Natural killer cell (primary cell): Measurements from ENCODE around the gene EGFL8. TPM values are rescaled to one million over a fixed set of nuclear protein-coding genes. Genes with fewer than 3 reads are reported as not detected.

ENCODE experiments used
- ATAC-seq, 3 donors: fragments of 150-1000 bp in 2 of 3; fragments of 200-7000 bp in 1 of 3; cut with Tn5 transposase; 1 replicate in 1 of 3; 2 replicates in 2 of 3; pipeline ENCODE4 v1.10.0; 2021; ENCODE audit warnings: mild to moderate bottlenecking in 2 of 3, moderate library complexity in 2 of 3
- DNase-seq, 2 donors: peaks; one replicate each; pipeline versions ENCODE4 v3.0.0 to v3.0.0-alpha.2; 2013 to 2021; ENCODE audit warnings: mixed read lengths in 1 of 2
- H3K27ac ChIP-seq: one replicate; pipeline ENCODE4 v1.5.1; 2013; ENCODE audit warnings: mild to moderate bottlenecking, low read length
- H3K27me3 ChIP-seq: one replicate; pipeline ENCODE4 v1.6.1; 2013; ENCODE audit warnings: low read length; ENCODE audit not compliant: control insufficient read depth, insufficient read depth
- H3K36me3 ChIP-seq: one replicate; pipeline ENCODE4 v1.6.1; 2013; ENCODE audit warnings: low read length; ENCODE audit not compliant: control insufficient read depth, insufficient read depth
- H3K4me1 ChIP-seq: one replicate; pipeline ENCODE4 v1.6.1; 2013; ENCODE audit warnings: low read length; ENCODE audit not compliant: control insufficient read depth, insufficient read depth
- H3K4me3 ChIP-seq: one replicate; pipeline ENCODE4 v1.5.1; 2013; ENCODE audit warnings: low read length
- H3K9me3 ChIP-seq: one replicate; pipeline ENCODE4 v1.6.1; 2013; ENCODE audit warnings: low read length; ENCODE audit not compliant: control insufficient read depth, insufficient read depth
- H3K27ac Mint-ChIP-seq, 2 donors: one replicate each; pipeline ENCODE4 v1.8.0; 2022; ENCODE audit warnings: mild to moderate bottlenecking in 2 of 2, mixed read lengths in 2 of 2, moderate library complexity in 1 of 2
- H3K27me3 Mint-ChIP-seq, 2 donors: one replicate each; pipeline ENCODE4 v1.8.0; 2022; ENCODE audit warnings: low read depth in 2 of 2, mixed read lengths in 2 of 2
- H3K36me3 Mint-ChIP-seq: one replicate; pipeline ENCODE4 v1.8.0; 2022; ENCODE audit warnings: mixed read lengths
- H3K4me1 Mint-ChIP-seq, 2 donors: one replicate each; pipeline ENCODE4 v1.8.0; 2022; ENCODE audit warnings: mixed read lengths in 2 of 2
- H3K4me3 Mint-ChIP-seq: one replicate; pipeline ENCODE4 v1.8.0; 2022; ENCODE audit warnings: mild to moderate bottlenecking, moderate library complexity, mixed read lengths
- H3K9me3 Mint-ChIP-seq, 2 donors: one replicate each; pipeline ENCODE4 v1.8.0; 2022; ENCODE audit warnings: mixed read lengths in 2 of 2
- WGBS: methylation state at CpG from one replicate; pipeline ENCODE4 v1.1.7; 2013; ENCODE audit warnings: missing lambda C conversion rate; ENCODE audit not compliant: insufficient coverage; 5-methylcytosine and 5-hydroxymethylcytosine counted together
- intact Hi-C: fragments of 100-400 bp; cut with micrococcal nuclease; formaldehyde crosslinking; loops from one replicate; pipeline ENCODE4 v1.14.2; 2022
- total RNA-seq, 4 donors: library from RNA; stranded (reverse); fragments of 120-200 nt in 1 of 4; gene quantifications; one replicate each; pipeline versions ENCODE4 v1.2.3 to v1.2.4, GENCODE V29; 2013 to 2022
- TF ChIP-seq, protein P1 (sequence below): fragments of 200-600 bp; IDR thresholded peaks from one replicate; pipeline ENCODE4 v1.8.0; 2022; ENCODE audit warnings: antibody characterized with exemption

The EGFL8 gene
- total RNA-seq, 3 donors from 2014 or later (not counting 1 experiment from before 2014, with no cell fraction given), result 18.2 to 22.9 (median 20.1) TPM

GRCh38 chr6:32195902-32196681 is 31.7 kb downstream of the EGFL8 start:
- Histone ChIP-seq H3K36me3 (peaks cover 4% of the 10 kb centered on the region), H3K4me3 (peak overlapping the region; percentile 100), H3K27me3 (no peaks in the 10 kb centered on the region), H3K27ac (peak overlapping the region; percentile 100), H3K9me3 (no peaks in the 10 kb centered on the region), H3K4me1 (peaks cover 56% of the 10 kb centered on the region)
- intact Hi-C loops, result loop anchor here (1.0 to 10.0 kb wide), 6 partner anchors 18 to 776 kb away; partner anchors contain the start of genes ATF6B, DXO, PPT2 and PSMB8
- peak; percentile 1 to 3 (median 3) for ATAC-seq
- Mint-ChIP-seq H3K36me3 (no peaks in the 10 kb centered on the region), H3K27me3 (no peaks in the 10 kb centered on the region), H3K9me3 (no peaks in the 10 kb centered on the region), H3K4me1 (peaks cover 44 to 61% of the 10 kb centered on the region in 2 donors), H3K27ac (peak overlapping the region; percentile 99), H3K4me3 (peak overlapping the region; percentile 98)
- peak; percentile 68 to 80 for DNase-seq
- WGBS, result under 1% methylated on average over 53 of the region's 58 CpGs
- TF ChIP-seq, protein P1, sequence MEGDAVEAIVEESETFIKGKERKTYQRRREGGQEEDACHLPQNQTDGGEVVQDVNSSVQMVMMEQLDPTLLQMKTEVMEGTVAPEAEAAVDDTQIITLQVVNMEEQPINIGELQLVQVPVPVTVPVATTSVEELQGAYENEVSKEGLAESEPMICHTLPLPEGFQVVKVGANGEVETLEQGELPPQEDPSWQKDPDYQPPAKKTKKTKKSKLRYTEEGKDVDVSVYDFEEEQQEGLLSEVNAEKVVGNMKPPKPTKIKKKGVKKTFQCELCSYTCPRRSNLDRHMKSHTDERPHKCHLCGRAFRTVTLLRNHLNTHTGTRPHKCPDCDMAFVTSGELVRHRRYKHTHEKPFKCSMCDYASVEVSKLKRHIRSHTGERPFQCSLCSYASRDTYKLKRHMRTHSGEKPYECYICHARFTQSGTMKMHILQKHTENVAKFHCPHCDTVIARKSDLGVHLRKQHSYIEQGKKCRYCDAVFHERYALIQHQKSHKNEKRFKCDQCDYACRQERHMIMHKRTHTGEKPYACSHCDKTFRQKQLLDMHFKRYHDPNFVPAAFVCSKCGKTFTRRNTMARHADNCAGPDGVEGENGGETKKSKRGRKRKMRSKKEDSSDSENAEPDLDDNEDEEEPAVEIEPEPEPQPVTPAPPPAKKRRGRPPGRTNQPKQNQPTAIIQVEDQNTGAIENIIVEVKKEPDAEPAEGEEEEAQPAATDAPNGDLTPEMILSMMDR, result no peak

DNA sequence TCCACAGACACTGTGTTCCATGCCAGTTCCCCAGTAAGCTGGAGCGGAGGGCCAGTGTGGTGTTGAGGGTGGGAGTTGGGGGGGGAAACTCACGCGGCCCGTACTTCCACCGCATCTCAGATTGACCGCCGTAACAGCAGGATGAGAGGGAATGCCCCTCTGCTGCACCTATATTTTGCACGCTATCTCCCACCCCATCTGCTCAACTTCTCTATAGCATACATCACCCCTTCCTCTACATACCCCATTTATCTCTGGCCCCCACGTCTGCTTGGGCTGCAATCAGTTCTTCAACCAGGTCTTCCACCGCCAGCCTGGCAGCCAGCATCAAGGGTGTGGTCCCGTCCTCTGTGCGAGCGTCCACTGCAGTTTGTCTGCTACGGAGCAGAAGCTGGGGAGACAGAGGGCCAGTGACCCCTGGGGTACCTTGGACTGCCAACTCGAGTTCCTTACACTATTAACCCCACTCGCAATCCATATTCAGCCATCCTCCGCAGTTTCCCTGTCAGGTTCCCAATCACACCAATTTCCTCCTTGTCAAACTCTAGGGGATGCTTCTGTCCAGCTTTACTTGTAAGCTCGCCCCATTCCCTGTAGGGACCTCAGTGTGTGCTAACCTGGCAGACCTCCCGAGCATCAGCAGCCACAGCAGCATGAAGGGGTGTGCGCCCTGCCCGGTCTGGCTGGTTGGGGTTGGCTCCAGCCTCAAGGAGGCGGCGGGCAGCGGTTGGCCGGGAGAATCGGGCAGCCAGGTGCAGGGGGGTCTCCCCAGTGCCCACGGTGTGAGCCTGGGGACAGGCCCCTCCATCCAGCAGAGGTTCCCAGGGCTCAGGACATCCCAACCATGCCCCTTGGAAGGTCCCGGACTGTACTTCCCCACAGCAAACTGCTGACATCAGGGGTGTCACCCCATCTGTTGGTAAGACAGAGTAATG is 32.6 kb downstream of the EGFL8 start:
- intact Hi-C loops, result loop anchor here (5.0 to 10.0 kb wide), 3 partner anchors 222 to 775 kb away; partner anchors contain the start of genes DXO and PSMB8
- Mint-ChIP-seq H3K27me3 (no peaks in the 10 kb centered on the region), H3K36me3 (no peaks in the 10 kb centered on the region), H3K4me1 (peaks cover 37 to 53% of the 10 kb centered on the region in 2 donors), H3K4me3 (peak overlapping the region; percentile 98), H3K9me3 (no peaks in the 10 kb centered on the region), H3K27ac (peak overlapping the region; percentile 99)
- DNase-seq (peak in 1 of 2 donors; percentile 48), ATAC-seq (no peak)
- Histone ChIP-seq H3K27ac (peak overlapping the region; percentile 100), H3K27me3 (no peaks in the 10 kb centered on the region), H3K4me3 (peak overlapping the region; percentile 100), H3K4me1 (peaks cover 47% of the 10 kb centered on the region), H3K36me3 (no peaks in the 10 kb centered on the region), H3K9me3 (no peaks in the 10 kb centered on the region)
- TF ChIP-seq, protein P1, result no peak
- WGBS, result 56% methylated on average over 27 of the region's 28 CpGs

GRCh38 chr6:32198345-32198696 is 33.9 kb downstream of the EGFL8 start:
- no peaks in the 10 kb centered on the region for H3K36me3 ChIP-seq
- DNase-seq (no peak), ATAC-seq (no peak)
- H3K4me1 ChIP-seq, result peaks cover 35% of the 10 kb centered on the region
- Mint-ChIP-seq H3K4me1 (peaks cover 34 to 39% of the 10 kb centered on the region in 2 donors), H3K27me3 (no peaks in the 10 kb centered on the region), H3K36me3 (no peaks in the 10 kb centered on the region), H3K4me3 (peak overlapping the region; percentile 42), H3K9me3 (no peaks in the 10 kb centered on the region), H3K27ac (peak overlapping the region; percentile 60 to 71)
- H3K27ac ChIP-seq, result no peak overlapping the region
- no peak overlapping the region for H3K4me3 ChIP-seq
- no peaks in the 10 kb centered on the region for H3K27me3 ChIP-seq
- TF ChIP-seq, protein P1, result no peak
- WGBS, result 93% methylated on average over 3 of the region's 3 CpGs
- intact Hi-C loops, result loop anchor here (5.0 to 10.0 kb wide), 3 partner anchors 224 to 774 kb away; partner anchors contain the start of genes DXO and PSMB8
- no peaks in the 10 kb centered on the region for H3K9me3 ChIP-seq
